NCI-H2196 treated with DMSO at 0.1 percent for 48 hours (cell line): ENCODE data around the gene HPSE.

ENCODE experiments used
- DNase-seq: peaks from one replicate; lab custom pipeline; 2025; ENCODE audit not compliant: unreplicated experiment; lab: John Stamatoyannopoulos, UW

Gene HPSE

GRCh38 chr4:83334425-83335241 lies at the start of gene HPSE:
TSS of gene HPSE (minus strand) at chr4:83334848. CDS start at chr4:83334782, 66 bp downstream.
- DNase-seq, result peak; percentile 54

DNA sequence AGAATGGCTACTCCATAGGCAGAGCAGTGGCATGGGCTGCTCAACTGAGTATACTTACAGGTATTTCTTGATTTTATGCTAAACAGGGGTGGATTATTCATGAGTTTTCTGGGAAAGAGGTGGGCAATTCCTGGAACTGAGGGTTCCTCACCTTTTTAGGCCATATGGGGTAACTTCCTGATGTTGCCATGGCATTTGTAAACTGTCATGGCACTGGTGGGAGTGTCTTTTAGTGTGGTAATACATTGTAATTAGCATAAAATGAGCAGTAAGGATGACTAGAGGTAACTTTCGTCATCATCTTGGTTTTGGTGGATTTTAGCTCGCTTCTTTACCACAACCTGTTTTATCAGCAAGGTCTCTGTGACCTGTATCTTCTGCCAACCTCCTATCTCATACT lies 48.2 kb upstream of the HPSE start:
- no peak for DNase-seq

DNA sequence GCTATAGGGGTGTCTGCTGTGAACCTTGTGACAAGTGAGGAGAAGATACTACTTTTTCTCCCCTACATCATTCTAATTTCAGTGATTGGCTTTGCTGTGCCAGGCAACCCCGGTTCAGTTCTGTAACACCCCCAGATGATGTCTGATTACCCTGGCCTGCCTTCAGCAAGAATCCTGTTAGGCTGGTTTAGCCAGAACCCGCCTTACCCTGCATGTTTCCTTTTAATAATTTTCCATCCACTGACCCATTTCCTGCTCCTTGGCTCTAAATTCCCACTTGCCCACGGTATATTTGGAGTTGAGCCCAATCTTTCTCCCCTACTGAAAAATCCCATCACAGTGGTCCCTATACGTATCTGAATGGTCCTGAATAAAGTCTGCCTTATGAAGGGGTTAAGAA lies 46.5 kb upstream of the HPSE start:
- DNase-seq, result no peak

- DNase-seq, result no peak
Measured at GRCh38 chr4:83378419-83378818, 43.8 kb upstream of the HPSE start.

DNA sequence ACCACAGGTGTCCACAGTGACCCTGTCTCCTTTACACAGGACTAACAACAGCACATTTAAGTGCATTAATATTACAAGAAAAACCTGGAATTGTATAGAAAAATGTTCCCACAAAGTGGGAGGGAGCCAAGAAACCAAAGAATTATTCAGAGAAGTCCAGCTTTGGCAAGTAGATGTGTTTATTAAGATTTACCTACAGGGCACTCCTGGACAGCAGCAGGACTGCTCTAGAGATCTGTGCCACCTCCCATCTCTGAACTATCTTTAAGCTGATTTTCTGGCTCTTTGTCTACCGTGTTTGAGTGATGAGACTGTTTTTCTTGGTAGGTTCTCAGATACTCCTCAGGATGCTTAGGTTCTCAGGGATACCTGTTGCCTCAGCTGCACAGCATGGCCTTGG lies 38.3 kb upstream of the HPSE start:
- DNase-seq, result no peak

DNA sequence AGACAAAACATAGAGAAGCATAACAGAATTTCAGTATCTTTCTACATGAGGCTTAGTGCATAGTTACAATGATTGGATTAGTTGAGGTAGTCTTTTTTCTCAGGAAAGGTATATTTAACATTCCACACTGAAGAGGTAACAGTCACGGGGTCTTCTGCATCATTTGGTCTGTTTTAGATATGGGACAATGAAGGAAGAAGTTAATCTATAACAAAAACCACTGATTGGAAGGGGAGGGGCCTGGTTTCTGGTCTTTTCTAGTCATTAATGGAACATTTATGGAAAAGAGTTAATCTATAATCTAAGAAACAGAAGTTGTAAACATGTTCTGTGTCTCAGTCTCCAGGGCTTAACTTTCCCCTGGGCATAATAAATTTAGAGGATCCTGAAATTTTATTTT lies 37.3 kb upstream of the HPSE start:
- DNase-seq, result no peak

DNA sequence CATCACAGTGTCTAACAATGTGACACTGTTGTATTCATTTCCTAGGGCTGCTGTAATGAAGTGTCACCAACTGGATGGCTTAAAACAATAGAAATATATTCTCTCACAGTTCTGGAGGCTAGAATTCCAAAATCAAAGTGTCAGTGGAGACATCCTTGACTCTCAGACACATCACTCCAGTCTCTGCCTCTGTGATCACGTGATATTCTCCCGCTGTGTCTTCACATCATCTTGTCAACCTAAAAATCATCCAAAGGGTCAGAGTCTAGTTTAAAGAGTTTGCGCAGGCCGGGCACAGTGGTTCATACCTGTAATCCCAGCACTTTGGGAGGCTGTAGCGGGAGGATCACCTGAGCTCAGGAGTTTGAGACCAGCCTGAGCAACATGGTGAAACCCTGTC lies 36.6 kb upstream of the HPSE start:
- no peak for DNase-seq

GRCh38 chr4:83370640-83370906 lies 35.9 kb upstream of the HPSE start:
- no peak for DNase-seq

GRCh38 chr4:83369831-83370639 lies 35.4 kb upstream of the HPSE start:
- no peak for DNase-seq

GRCh38 chr4:83364312-83364711 lies 29.7 kb upstream of the HPSE start:
- DNase-seq, result no peak

DNA sequence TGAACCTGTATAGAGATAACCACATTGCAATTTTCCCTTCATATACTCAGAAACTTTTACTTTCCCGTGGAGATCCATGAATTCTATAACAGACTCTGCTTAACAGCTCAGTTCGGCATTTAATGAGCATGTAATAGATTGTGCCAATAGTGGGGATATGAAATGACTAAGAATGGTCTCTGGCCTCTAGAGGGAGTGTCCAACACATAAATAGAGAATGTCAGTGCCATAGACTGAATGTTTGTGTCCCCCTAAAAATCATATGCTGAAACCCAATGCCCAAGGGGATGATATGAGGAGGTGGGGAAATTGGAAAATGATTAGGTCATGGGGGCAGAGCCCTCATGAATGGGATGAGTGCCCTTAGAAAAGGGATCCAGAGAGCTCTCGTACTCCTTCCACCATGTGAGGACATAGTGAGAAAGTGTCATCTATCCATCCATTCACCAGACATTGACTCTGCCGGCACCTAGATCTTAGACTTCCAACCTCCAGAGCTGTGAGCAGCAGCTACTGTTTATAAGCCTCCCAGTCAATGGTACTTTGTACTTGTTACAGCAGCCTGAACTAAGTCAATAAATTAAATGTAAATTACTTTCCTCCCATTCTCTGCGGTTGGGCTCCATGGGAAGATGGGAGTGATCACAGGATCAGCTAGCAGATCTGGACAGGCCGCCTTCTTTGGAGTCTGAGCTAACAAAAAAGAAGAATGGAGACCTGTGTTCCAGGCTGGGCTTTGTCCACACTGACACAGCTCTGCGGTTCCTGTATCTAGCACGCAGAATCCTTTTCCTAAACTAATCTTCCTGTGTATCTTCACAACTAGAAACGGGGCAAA lies 28.1 kb upstream of the HPSE start:
- DNase-seq, result no peak

DNA sequence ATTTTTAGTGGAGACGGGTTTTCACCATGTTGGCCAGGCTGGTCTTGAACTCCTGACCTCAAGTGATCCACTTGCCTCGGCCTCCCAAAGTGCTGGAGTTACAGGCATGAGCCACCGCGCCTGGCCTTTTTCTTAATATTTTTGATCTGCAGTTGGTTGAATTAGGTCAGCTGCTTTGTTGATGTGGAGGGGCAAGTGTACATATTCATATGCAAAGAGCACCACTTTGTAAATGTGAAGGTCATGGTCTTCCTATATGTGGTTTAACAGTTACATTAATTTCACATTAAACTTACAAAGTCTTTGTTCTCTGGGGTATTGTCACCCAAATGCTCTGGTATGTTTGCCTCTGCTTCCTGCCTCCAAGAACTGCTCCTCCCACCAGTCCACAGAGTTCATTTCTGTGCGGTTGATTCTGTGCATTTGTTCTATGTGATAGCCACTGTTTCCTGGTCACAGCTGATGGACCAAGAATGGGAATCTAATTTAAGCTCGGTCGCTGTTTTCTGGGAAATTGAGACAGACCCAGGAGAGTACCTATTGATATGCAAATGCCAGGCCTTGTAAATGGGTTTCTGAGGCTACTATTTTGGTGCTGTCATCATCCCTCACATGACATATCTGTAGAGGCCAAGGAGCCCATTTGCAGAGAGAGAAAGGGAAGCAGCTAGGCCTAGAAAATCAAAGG lies 26.9 kb upstream of the HPSE start:
- no peak for DNase-seq

GRCh38 chr4:83360018-83360417 lies 25.4 kb upstream of the HPSE start:
- no peak for DNase-seq

GRCh38 chr4:83358410-83358809 lies 23.8 kb upstream of the HPSE start:
- DNase-seq, result no peak

DNA sequence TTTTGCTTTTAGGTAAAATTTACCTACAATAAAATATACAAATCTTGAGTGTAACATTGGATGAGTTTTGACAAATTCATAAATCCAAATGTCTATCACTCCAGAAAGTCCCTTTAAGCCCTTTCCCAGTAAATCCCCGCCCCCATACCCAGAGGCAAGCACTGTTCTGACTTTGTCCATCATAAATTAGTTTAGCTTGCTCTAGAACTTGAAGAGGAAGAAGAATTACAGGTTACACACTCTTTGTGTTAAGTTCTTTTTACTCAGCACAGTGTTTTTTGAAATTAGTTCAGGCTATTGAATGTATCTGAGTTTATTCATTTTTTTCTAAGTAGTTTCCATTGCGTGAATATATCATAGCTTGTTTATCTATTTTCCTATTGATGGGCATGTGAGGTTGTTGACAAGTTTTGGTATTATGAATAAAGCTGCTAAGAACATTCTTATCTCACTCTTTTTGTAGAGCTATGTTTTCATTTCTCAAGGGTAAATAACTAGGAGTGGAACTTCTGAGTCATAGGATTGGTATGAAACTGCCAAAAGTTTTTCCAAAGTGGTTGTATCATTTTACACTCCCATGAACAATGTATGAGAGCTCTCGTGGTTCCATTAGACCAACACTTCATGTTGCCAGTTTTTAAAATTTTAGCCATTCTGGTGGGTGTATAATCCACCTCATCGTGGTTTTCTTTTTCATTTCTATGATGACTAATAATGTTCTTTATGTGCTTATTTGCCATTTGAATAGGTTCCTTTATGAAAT lies 22.4 kb upstream of the HPSE start:
- DNase-seq, result no peak

- no peak for DNase-seq
Measured at GRCh38 chr4:83353516-83353915, 18.9 kb upstream of the HPSE start.

- DNase-seq, result no peak
Measured at GRCh38 chr4:83348074-83348473, 13.4 kb upstream of the HPSE start.

DNA sequence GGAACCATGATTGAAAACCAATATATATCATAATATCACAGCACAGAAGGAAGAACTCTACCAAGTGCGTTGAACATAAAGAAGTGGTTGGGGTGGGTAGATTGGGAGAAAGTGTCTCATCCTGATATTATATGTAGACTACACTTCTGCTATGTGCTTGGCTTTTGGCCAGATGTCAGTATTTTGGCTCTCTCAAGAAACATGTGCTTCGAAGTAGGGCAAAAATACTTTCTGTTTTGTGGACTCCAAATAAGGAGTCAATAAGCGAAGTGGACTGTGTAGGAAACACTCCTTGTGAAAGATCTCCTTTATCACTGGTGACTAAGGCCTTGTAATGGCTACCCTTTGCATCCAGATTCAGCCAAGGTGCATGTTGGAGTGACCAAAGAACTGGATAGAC lies 7.8 kb upstream of the HPSE start:
- no peak for DNase-seq

DNA sequence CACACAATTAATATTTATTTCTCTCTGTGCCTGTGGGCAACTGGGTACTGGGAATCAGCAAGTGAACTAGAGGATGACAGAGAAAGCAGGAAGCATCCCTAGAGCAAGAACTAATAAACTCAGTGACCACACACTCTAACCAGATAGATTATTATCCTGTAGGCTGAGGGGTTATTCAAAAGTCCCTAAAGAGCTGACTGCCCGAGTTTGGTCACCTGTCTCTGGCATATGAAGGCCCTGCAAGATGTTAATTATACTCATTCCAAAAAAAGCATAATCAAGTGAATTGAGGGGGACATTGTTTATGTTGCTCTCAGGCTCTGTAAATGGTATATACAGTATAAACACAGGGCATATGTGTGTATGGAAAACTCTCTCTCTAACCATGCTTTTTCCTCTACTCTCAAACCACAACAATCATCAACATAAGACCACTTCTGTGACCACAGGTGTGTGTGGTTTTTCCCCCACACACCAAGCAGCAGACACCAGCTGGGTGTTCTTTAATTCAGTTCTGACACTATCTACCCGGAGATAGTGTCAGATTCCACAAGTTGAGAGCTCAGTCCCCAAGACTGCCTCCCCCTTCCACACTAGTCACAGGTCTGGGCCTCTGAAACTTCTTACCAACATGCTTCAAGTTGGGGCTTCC lies 6.2 kb upstream of the HPSE start:
- DNase-seq, result no peak

GRCh38 chr4:83339573-83339972 lies 4.9 kb upstream of the HPSE start:
- DNase-seq, result no peak
